ENCODE data around the gene ANKRD23. TPM values are rescaled to one million over a fixed set of nuclear protein-coding genes. Genes with fewer than 3 reads are reported as not detected.
A peak's percentile ranks its signal among the peaks of the same experiment; 100 is the strongest.

Gene ANKRD23
- total and polyA plus RNA-seq, 10 donors = 2.4 to 19.8 (median 5.9) TPM

DNA sequence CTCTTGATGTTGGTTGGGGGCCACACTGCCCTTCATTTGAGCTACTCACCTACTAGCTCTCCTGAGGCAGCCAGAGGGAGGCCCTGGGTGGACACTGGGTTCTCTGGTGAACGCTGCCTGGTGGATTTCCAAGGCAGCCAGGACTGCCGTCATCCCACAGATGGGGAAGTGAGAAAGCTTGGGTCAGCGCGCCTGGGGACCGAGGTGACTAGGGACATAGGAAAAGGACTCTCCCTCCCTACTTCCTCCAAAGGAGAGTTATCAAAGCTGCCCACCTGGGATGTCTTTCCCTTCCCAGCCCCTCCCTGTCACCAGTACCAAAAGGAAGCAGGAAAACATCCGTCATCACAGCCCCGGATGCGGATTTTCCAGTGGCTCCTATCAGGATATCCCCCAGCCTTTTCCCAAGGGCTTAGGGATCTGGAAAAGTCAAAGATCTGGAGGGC is 29.9 kb upstream of the ANKRD23 start:
- peaks cover 28 to 100% (median 80%) of the 10 kb centered on the region in 6 donors for H3K4me1 ChIP-seq
- WGBS, 5 donors = 38 to 58% (median 42%) methylated on average over 8 of the region's 8 CpGs
- H3K27ac ChIP-seq = peak overlapping the region; percentile 41 to 98 (median 95)
- intact Hi-C loops (cut with DNase I; ENCODE audit: low total_unique reads) = no loop called here
- H3K27me3 ChIP-seq (replicated peaks in 1 of 7) = peaks cover 0 to 37% (median 15%) of the 10 kb centered on the region in 7 donors
- DNase-seq = peak; percentile 85
- H3K4me3 ChIP-seq = peak overlapping the region in 3 of 8 donors; percentile 11 to 81 (median 38)
- peak in 2 of 3 donors; percentile 68 to 74 for TF ChIP-seq POLR2AphosphoS5 (IDR thresholded peaks at IDR 0.05)
- TF ChIP-seq, protein P1, sequence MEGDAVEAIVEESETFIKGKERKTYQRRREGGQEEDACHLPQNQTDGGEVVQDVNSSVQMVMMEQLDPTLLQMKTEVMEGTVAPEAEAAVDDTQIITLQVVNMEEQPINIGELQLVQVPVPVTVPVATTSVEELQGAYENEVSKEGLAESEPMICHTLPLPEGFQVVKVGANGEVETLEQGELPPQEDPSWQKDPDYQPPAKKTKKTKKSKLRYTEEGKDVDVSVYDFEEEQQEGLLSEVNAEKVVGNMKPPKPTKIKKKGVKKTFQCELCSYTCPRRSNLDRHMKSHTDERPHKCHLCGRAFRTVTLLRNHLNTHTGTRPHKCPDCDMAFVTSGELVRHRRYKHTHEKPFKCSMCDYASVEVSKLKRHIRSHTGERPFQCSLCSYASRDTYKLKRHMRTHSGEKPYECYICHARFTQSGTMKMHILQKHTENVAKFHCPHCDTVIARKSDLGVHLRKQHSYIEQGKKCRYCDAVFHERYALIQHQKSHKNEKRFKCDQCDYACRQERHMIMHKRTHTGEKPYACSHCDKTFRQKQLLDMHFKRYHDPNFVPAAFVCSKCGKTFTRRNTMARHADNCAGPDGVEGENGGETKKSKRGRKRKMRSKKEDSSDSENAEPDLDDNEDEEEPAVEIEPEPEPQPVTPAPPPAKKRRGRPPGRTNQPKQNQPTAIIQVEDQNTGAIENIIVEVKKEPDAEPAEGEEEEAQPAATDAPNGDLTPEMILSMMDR (IDR thresholded peaks at IDR 0.05 in 8 of 11, conservative IDR thresholded peaks at IDR 0.05 in 3 of 11) = no peak
- H3K9me3 ChIP-seq = no peaks in the 10 kb centered on the region
- H3K36me3 ChIP-seq = no peaks in the 10 kb centered on the region

DNA sequence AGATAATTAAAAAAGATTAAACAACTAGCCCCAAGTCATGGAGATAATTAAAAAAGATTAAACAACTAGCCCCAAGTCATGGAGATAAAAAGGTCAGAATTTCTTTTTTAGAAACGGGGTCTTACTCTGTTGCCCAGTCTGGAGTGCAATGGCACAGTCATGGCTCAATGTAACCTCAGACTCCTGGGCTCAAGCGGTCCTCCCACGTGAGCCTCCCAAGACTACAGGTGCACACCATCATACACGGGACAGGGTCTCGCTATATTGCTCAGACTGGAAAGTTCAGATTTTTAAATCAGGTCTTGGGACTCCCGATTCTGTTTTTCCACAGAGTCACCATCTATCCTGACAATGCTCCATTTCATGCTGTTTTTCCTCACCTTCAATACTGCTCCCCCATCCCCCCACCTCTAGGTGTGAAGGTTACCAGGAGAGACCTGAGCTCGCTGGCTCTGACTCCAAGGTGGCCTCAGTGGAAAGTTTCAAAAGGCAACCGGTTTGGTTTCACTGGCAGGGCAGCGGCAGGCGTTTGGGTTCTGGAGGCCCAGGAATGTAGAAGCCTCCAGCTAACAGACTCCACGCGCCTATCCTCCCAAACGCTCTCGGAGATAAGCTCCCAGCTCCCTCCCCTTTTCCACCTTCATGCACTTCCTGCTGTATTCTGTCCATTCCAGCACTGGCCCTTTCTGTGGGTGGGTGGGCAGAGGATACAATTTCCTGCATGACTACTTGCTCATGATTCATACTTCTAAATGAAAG is 28.9 kb upstream of the ANKRD23 start:
- peaks cover 22 to 100% (median 83%) of the 10 kb centered on the region in 6 donors for H3K4me1 ChIP-seq
- H3K9me3 ChIP-seq = no peaks in the 10 kb centered on the region
- peaks cover 0 to 1% (median 0%) of the 10 kb centered on the region in 6 donors for H3K36me3 ChIP-seq
- peaks cover 0 to 46% (median 17%) of the 10 kb centered on the region in 7 donors for H3K27me3 ChIP-seq (replicated peaks in 1 of 7)
- WGBS, 5 donors = 59 to 81% (median 77%) methylated on average over 14 of the region's 14 CpGs
- DNase-seq = no peak
- H3K27ac ChIP-seq = peak overlapping the region; percentile 40 to 98 (median 95)
- H3K4me3 ChIP-seq = peak overlapping the region in 5 of 8 donors; percentile 3 to 81 (median 11)
- TF ChIP-seq, protein P1 (IDR thresholded peaks at IDR 0.05 in 8 of 11, conservative IDR thresholded peaks at IDR 0.05 in 3 of 11) = no peak
- intact Hi-C loops (cut with DNase I; ENCODE audit: low total_unique reads) = no loop called here

DNA sequence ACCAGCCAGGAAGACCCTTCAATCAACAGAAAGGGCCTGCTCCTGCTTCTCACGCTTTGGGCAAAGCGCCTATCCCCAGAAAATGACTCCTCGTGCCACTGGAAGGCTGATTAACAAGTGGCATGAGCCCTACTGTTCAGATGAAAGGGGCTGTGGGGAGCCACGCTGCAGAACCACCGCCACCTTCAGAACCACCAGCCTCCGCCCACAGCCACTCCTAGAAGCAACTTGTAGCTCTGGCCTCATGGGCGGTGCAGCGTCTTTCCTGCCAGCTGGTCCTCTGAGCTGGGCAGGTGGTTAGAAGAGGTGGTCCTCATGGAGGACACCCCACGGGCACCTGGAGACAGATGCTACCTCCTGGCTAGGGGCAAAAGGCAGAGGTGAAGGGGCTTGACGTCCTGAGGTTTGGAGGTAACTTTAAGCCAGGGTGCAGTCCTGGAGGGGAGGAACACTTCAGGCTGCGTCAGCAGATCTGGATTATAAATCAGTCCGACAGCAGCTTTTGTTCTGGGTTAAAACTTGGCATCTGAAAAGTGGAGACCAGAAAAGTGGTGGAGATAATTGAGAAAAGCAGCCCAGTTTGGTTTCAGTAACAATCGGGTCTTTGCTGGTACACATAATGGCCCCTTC is 26.9 kb upstream of the ANKRD23 start:
- peak overlapping the region; percentile 89 to 98 (median 95) for H3K27ac ChIP-seq
- H3K4me3 ChIP-seq = peak overlapping the region; percentile 55 to 94 (median 83)
- TF ChIP-seq POLR2AphosphoS5 (IDR thresholded peaks at IDR 0.05) = peak; percentile 52 to 80 (median 56)
- no peak for TF ChIP-seq POLR2A (IDR thresholded peaks at IDR 0.05)
- TF ChIP-seq, protein P1 (IDR thresholded peaks at IDR 0.05 in 8 of 11, conservative IDR thresholded peaks at IDR 0.05 in 3 of 11) = no peak
- intact Hi-C loops (cut with DNase I; ENCODE audit: low total_unique reads) = no loop called here
- H3K27me3 ChIP-seq (replicated peaks in 1 of 7) = peaks cover 0 to 64% (median 17%) of the 10 kb centered on the region in 7 donors
- peak; percentile 88 for DNase-seq
- no peaks in the 10 kb centered on the region for H3K9me3 ChIP-seq
- peaks cover 0 to 20% (median 6%) of the 10 kb centered on the region in 6 donors for H3K36me3 ChIP-seq
- H3K4me1 ChIP-seq = peaks cover 19 to 100% (median 84%) of the 10 kb centered on the region in 6 donors
- WGBS, 5 donors = 6 to 11% (median 8%) methylated on average over 13 of the region's 13 CpGs
